Panc1 (cell line): Measurements from ENCODE around the gene LDB2. TPM values are rescaled to one million over a fixed set of nuclear protein-coding genes. Genes with fewer than 3 reads are reported as not detected.

Experiments used
- ATAC-seq: fragments of 200-7000 bp; cut with Tn5 transposase; 2 replicates; pipeline ENCODE4 v1.9.1; 2020; ENCODE audit warnings: mild to moderate bottlenecking, moderate library complexity
- BruUV-seq: library from RNA; stranded (reverse); fragments of 400-500 nt; replicated peaks from 2 replicates; lab custom pipeline; 2021; lab: Mats Ljungman, UMichigan
- CTCF ChIA-PET: fragments of 300-600 bp; sonication (Branson Sonifier 250); formaldehyde crosslinking; loops from one replicate; lab custom pipeline; 2022; ENCODE audit warnings: antibody characterized with exemption; lab: Charles Lee
- POLR2A ChIA-PET: fragments of 300-600 bp; sonication (Branson Sonifier 250); formaldehyde crosslinking; loops from one replicate; lab custom pipeline; 2022; ENCODE audit warnings: antibody characterized with exemption; lab: Charles Lee
- DNase-seq: peaks from one replicate; pipeline ENCODE4 v3.0.0-alpha.2; 2010; ENCODE audit warnings: low read depth, low spot score
- H3K27ac ChIP-seq: 2 replicates; pipeline ENCODE4 v1.5.1; 2011; ENCODE audit warnings: mild to moderate bottlenecking, low read length, inconsistent platforms
- H3K27me3 ChIP-seq: fragments of 200-500 bp; sonication (Bioruptor generic); 2 replicates; pipeline ENCODE4 v1.6.0; 2014; ENCODE audit warnings: low read length, inconsistent platforms; ENCODE audit not compliant: control insufficient read depth, insufficient read depth
- H3K36me3 ChIP-seq: fragments of 200-500 bp; sonication (Bioruptor generic); 2 replicates; pipeline ENCODE4 v1.5.1; 2014; ENCODE audit warnings: inconsistent platforms, mild to moderate bottlenecking, low read length, moderate library complexity; ENCODE audit not compliant: control insufficient read depth, insufficient read depth
- H3K4me1 ChIP-seq: 2 replicates; pipeline ENCODE4 v1.5.1; 2011; ENCODE audit warnings: inconsistent platforms, mild to moderate bottlenecking, low read length, moderate library complexity; ENCODE audit not compliant: control insufficient read depth, insufficient read depth
- H3K4me3 ChIP-seq, 2 experiments: 2 replicates each; pipeline ENCODE4 v1.5.1; 2011 to 2012; ENCODE audit warnings: low read depth in 2 of 2, low read length in 2 of 2, mild to moderate bottlenecking in 2 of 2, inconsistent platforms in 1 of 2, moderate library complexity in 1 of 2
- H3K9me3 ChIP-seq: fragments of 200-500 bp; sonication (Bioruptor generic); 2 replicates; pipeline ENCODE4 v1.5.1; 2014; ENCODE audit warnings: low read depth, mild to moderate bottlenecking, inconsistent platforms, low read length, moderate library complexity; ENCODE audit not compliant: control insufficient read depth, insufficient read depth
- POLR2AphosphoS5 ChIP-seq: IDR thresholded peaks from 2 replicates; pipeline ENCODE4 v1.6.1; 2012; ENCODE audit warnings: mild to moderate bottlenecking, low read depth, low read length, moderate library complexity
- SIN3A ChIP-seq: IDR thresholded peaks from 2 replicates; pipeline ENCODE4 v1.6.1; 2012; ENCODE audit warnings: low read depth, mild to moderate bottlenecking, low read length, moderate library complexity, borderline replicate concordance; ENCODE audit not compliant: insufficient read depth
- TCF7L2 ChIP-seq: IDR thresholded peaks from 2 replicates; pipeline ENCODE4 v1.6.1; 2011; ENCODE audit warnings: mild to moderate bottlenecking, low read depth, low read length, inconsistent platforms
- in situ Hi-C: cut with HindIII; loops from 2 replicates; pipeline ENCODE4 v1.10.0; 2016; ENCODE audit warnings: low sequenced_read_pairs, low pct_unique_long_range_greater_than_20kb
- intact Hi-C: fragments of 100-400 bp; cut with micrococcal nuclease; formaldehyde crosslinking; loops from one replicate; pipeline ENCODE4 v1.10.0; 2022; ENCODE audit not compliant: unreplicated experiment
- total RNA-seq: library from RNA; stranded (reverse); gene quantifications from one replicate; pipeline ENCODE4 v1.2.1, GENCODE V29; 2021; ENCODE audit not compliant: unreplicated experiment
- TF ChIP-seq, protein P1 (sequence below): fragments of 450-650 bp; IDR thresholded peaks from 2 replicates; pipeline ENCODE4 v1.5.1; 2017; ENCODE audit warnings: mild to moderate bottlenecking
- TF ChIP-seq, protein P2 (sequence below), 2 experiments: IDR thresholded peaks; 2 replicates each; pipeline ENCODE4 v1.6.1; 2011 to 2012; ENCODE audit warnings: low read depth in 2 of 2, control low read depth in 1 of 2, low read length in 1 of 2, mild to moderate bottlenecking in 1 of 2, moderate library complexity in 1 of 2; ENCODE audit not compliant: insufficient read depth in 1 of 2

LDB2 gene
- total RNA-seq, 1 experiment from 2014 or later: not detected

DNA sequence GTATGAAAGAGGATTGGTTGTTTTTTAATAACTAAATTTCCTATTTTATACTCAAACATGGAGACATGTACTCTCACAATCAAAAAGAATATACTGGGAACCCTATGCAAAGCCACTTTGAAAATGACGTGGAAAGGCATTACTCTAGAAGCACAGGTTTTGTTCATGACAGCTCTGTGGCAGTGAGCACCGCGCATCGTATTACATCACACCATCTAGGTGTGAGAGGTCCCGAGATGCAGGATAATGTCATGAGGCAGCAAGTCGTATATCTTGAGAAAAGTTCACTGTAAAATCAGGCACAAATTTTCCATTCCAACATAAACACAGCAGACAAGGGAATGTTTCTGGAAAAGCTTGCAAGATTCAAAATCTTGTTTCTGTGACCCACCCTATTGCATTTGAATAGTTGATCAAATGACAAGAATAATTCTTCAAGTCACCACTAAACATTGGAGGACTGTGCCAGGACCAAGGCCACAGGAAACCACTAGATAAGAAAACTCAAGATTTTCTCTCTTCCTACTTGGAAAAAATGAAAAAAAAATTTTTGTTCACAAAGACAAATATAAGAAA lies 127.6 kb downstream of the LDB2 start:
- TF ChIP-seq TCF7L2 (no peak), SIN3A (no peak), POLR2AphosphoS5 (no peak)
- TF ChIP-seq, protein P1, sequence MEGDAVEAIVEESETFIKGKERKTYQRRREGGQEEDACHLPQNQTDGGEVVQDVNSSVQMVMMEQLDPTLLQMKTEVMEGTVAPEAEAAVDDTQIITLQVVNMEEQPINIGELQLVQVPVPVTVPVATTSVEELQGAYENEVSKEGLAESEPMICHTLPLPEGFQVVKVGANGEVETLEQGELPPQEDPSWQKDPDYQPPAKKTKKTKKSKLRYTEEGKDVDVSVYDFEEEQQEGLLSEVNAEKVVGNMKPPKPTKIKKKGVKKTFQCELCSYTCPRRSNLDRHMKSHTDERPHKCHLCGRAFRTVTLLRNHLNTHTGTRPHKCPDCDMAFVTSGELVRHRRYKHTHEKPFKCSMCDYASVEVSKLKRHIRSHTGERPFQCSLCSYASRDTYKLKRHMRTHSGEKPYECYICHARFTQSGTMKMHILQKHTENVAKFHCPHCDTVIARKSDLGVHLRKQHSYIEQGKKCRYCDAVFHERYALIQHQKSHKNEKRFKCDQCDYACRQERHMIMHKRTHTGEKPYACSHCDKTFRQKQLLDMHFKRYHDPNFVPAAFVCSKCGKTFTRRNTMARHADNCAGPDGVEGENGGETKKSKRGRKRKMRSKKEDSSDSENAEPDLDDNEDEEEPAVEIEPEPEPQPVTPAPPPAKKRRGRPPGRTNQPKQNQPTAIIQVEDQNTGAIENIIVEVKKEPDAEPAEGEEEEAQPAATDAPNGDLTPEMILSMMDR: no peak
- TF ChIP-seq, protein P2, sequence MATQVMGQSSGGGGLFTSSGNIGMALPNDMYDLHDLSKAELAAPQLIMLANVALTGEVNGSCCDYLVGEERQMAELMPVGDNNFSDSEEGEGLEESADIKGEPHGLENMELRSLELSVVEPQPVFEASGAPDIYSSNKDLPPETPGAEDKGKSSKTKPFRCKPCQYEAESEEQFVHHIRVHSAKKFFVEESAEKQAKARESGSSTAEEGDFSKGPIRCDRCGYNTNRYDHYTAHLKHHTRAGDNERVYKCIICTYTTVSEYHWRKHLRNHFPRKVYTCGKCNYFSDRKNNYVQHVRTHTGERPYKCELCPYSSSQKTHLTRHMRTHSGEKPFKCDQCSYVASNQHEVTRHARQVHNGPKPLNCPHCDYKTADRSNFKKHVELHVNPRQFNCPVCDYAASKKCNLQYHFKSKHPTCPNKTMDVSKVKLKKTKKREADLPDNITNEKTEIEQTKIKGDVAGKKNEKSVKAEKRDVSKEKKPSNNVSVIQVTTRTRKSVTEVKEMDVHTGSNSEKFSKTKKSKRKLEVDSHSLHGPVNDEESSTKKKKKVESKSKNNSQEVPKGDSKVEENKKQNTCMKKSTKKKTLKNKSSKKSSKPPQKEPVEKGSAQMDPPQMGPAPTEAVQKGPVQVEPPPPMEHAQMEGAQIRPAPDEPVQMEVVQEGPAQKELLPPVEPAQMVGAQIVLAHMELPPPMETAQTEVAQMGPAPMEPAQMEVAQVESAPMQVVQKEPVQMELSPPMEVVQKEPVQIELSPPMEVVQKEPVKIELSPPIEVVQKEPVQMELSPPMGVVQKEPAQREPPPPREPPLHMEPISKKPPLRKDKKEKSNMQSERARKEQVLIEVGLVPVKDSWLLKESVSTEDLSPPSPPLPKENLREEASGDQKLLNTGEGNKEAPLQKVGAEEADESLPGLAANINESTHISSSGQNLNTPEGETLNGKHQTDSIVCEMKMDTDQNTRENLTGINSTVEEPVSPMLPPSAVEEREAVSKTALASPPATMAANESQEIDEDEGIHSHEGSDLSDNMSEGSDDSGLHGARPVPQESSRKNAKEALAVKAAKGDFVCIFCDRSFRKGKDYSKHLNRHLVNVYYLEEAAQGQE (IDR thresholded peaks at IDR 0.05; ENCODE audit: insufficient read depth in 1 of 2, low read depth in 2 of 2, low read length in 1 of 2): no peak
- Histone ChIP-seq H3K27ac (no peak overlapping the region), H3K4me1 (no peaks in the 10 kb centered on the region), H3K36me3 (no peaks in the 10 kb centered on the region), H3K27me3 (no peaks in the 10 kb centered on the region), H3K9me3 (no peaks in the 10 kb centered on the region), H3K4me3 (no peak overlapping the region)
- intact Hi-C loops: no loop called here
- DNase-seq (no peak), ATAC-seq (no peak)
- in situ Hi-C loops: no loop called here
- no TSS peak for BruUV-seq
- POLR2A ChIA-PET: no interaction called here
- CTCF ChIA-PET: no interaction called here

DNA sequence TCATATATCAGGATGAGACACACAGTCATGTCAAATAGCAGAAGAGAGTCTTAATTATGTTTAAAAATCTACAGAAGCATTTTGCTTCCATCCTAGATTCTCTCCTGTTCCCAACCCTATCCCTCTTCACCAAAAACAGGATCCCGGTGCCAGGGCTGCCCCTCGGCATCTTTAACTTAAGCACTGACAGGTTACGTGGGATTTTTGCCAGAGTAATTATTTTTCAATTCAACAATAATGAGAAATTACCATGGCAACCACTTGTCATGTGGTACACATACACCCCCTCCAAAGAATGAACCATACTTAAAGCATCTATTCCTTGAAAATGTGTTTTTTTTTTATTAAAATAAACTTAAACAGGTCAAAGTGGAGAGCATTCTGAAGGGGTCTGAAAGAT lies 130.6 kb downstream of the LDB2 start:
- no peaks in the 10 kb centered on the region for H3K27me3 ChIP-seq
- intact Hi-C loops: no loop called here

More for the DNA sequence above, 130.6 kb downstream of the LDB2 start:
- BruUV-seq: no TSS peak
- H3K27ac ChIP-seq: no peak overlapping the region
- no peaks in the 10 kb centered on the region for H3K4me1 ChIP-seq
- TF ChIP-seq, protein P2 (IDR thresholded peaks at IDR 0.05; ENCODE audit: insufficient read depth in 1 of 2, low read depth in 2 of 2, low read length in 1 of 2): no peak
- TF ChIP-seq POLR2AphosphoS5 (no peak), TCF7L2 (no peak), SIN3A (no peak)
- TF ChIP-seq, protein P1: no peak
- ChIA-PET CTCF (no interaction called here), POLR2A (no interaction called here)
- no peaks in the 10 kb centered on the region for H3K36me3 ChIP-seq
- DNase-seq (no peak), ATAC-seq (no peak)
- no peaks in the 10 kb centered on the region for H3K9me3 ChIP-seq
- no peak overlapping the region for H3K4me3 ChIP-seq
- in situ Hi-C loops: no loop called here
